PC-3 (cell line): ENCODE data around the gene ALG2. TPM values are rescaled to one million over a fixed set of nuclear protein-coding genes. Genes with fewer than 3 reads are reported as not detected.

ENCODE experiments used
- ATAC-seq: fragments of 200-7000 bp; cut with Tn5 transposase; 2 replicates; pipeline ENCODE4 v1.9.1; 2020; ENCODE audit warnings: mild to moderate bottlenecking, moderate library complexity
- BruUV-seq: library from RNA; stranded (reverse); fragments of 400-500 nt; replicated peaks from 2 replicates; lab custom pipeline; 2021; lab: Mats Ljungman, UMichigan
- CTCF ChIA-PET: fragments of 300-600 bp; sonication (Branson Sonifier 250); formaldehyde crosslinking; loops from one replicate; lab custom pipeline; 2022; ENCODE audit warnings: antibody characterized with exemption; lab: Charles Lee
- POLR2A ChIA-PET: fragments of 300-600 bp; sonication (Branson Sonifier 250); formaldehyde crosslinking; loops from one replicate; lab custom pipeline; 2022; ENCODE audit warnings: antibody characterized with exemption; ENCODE audit not compliant: unreplicated experiment; lab: Charles Lee
- DNase-seq: peaks from one replicate; pipeline ENCODE4 v3.0.0-alpha.2; 2015
- H2AFZ ChIP-seq: fragments of 300-600 bp; sonication (generic); 2 replicates; pipeline ENCODE4 v1.6.0; 2016; ENCODE audit warnings: antibody characterized with exemption, low read length
- H3F3A ChIP-seq: fragments of 300-600 bp; sonication (generic); one replicate; pipeline ENCODE4 v1.6.0; 2017; ENCODE audit warnings: antibody characterized with exemption, low read length, control low read depth, mild to moderate bottlenecking; ENCODE audit not compliant: unreplicated experiment
- H3K27ac ChIP-seq: fragments of 300-600 bp; sonication (generic); 2 replicates; pipeline ENCODE4 v1.5.1; 2016; ENCODE audit warnings: mild to moderate bottlenecking, low read length
- H3K27me3 ChIP-seq: fragments of 300-600 bp; sonication (generic); 2 replicates; pipeline ENCODE4 v1.6.1; 2016; ENCODE audit warnings: low read length, mixed read lengths
- H3K36me3 ChIP-seq: fragments of 300-600 bp; sonication (generic); 2 replicates; pipeline ENCODE4 v1.6.1; 2016; ENCODE audit warnings: low read depth, mixed run types, low read length, mixed read lengths
- H3K4me1 ChIP-seq: fragments of 300-600 bp; sonication (generic); 2 replicates; pipeline ENCODE4 v1.5.1; 2016; ENCODE audit warnings: low read length; ENCODE audit not compliant: insufficient read depth
- H3K4me2 ChIP-seq: fragments of 300-600 bp; sonication (generic); 2 replicates; pipeline ENCODE4 v1.6.0; 2016; ENCODE audit warnings: low read length
- H3K4me3 ChIP-seq: fragments of 300-600 bp; sonication (generic); 2 replicates; pipeline ENCODE4 v1.5.1; 2016; ENCODE audit warnings: mild to moderate bottlenecking, low read length, mixed read lengths
- H3K79me2 ChIP-seq: fragments of 300-600 bp; sonication (generic); 2 replicates; pipeline ENCODE4 v1.6.1; 2017; ENCODE audit warnings: low read length, mixed read lengths
- H3K9ac ChIP-seq: fragments of 300-600 bp; sonication (generic); 2 replicates; pipeline ENCODE4 v1.6.0; 2016; ENCODE audit warnings: mild to moderate bottlenecking, low read length
- H3K9me2 ChIP-seq: fragments of 300-600 bp; sonication (generic); replicated peaks from 2 replicates; pipeline ENCODE4 v1.6.1; 2016; ENCODE audit warnings: mixed run types, low read length, mixed read lengths
- H3K9me3 ChIP-seq: fragments of 300-600 bp; sonication (generic); 2 replicates; pipeline ENCODE4 v1.6.1; 2016; ENCODE audit warnings: low read length, mixed read lengths
- H4K20me1 ChIP-seq: fragments of 300-600 bp; sonication (generic); 2 replicates; pipeline ENCODE4 v1.6.1; 2016; ENCODE audit warnings: low read length, mixed read lengths
- EZH2 ChIP-seq: fragments of 300-600 bp; sonication (generic); IDR thresholded peaks from one replicate; pipeline ENCODE4 v1.6.1; 2017; ENCODE audit warnings: antibody characterized with exemption, mild to moderate bottlenecking, low read length; ENCODE audit not compliant: unreplicated experiment
- EZH2phosphoT487 ChIP-seq: fragments of 300-600 bp; sonication (generic); IDR thresholded peaks from 2 replicates; pipeline ENCODE4 v1.6.1; 2018; ENCODE audit warnings: mild to moderate bottlenecking, antibody characterized with exemption, low read length, borderline replicate concordance
- intact Hi-C: fragments of 100-400 bp; cut with micrococcal nuclease; formaldehyde crosslinking; loops from 2 replicates; pipeline ENCODE4 v1.9.0; 2023
- total RNA-seq: library from RNA; depleted of rRNA; stranded (reverse); fragments of >200 nt; gene quantifications from 2 replicates; pipeline ENCODE4 v1.2.3, GENCODE V29; 2014
- TF ChIP-seq, protein P1 (sequence below): fragments of 300-600 bp; sonication (generic); conservative IDR thresholded peaks from 2 replicates; pipeline ENCODE4 v1.5.1; 2017; ENCODE audit warnings: antibody characterized with exemption, low read depth, mild to moderate bottlenecking, low read length

ALG2 gene
- total RNA-seq, 1 experiment from 2014 or later: 33.2 TPM

DNA sequence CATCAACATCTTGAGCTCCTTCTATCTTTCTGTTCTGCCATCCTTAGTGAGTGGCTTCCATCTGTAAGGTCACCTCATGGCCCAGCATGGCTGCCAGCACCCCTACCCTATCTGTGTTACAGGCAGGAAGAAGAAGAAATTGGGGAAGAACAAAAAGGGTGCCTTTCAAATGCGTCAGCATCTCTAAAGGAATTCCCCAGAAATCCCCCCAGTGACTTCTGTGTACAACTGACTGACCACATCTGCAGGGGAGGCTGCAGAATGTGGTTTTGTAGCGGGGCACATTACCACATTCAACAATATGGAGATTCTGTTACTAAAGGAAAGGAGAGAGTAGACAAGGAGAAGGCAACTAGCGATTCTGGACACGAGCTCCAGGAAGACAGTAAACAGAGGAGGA, 40.1 kb downstream of the ALG2 start:
- Histone ChIP-seq H2AFZ (no peak overlapping the region), H3K4me2 (no peak overlapping the region), H3K36me3 (no peaks in the 10 kb centered on the region; the same call in 1 of the 2 replicates), H3K9ac (no peak overlapping the region), H3K4me3 (no peak overlapping the region), H3K79me2 (no peaks in the 10 kb centered on the region), H4K20me1 (no peaks in the 10 kb centered on the region), H3K9me3 (no peaks in the 10 kb centered on the region), H3F3A (no peaks in the 10 kb centered on the region), H3K27ac (no peak overlapping the region), H3K27me3 (no peaks in the 10 kb centered on the region), H3K9me2 (no peaks in the 10 kb centered on the region), H3K4me1 (0 out of 2 replicates have a peak, but pooled peaks cover 5% of the 10 kb centered on the region)
- intact Hi-C loops: no loop called here
- ATAC-seq: no peak
- no TSS peak for BruUV-seq
- CTCF ChIA-PET: no interaction called here
- DNase-seq: no peak
- POLR2A ChIA-PET: no interaction called here
- TF ChIP-seq, protein P1, sequence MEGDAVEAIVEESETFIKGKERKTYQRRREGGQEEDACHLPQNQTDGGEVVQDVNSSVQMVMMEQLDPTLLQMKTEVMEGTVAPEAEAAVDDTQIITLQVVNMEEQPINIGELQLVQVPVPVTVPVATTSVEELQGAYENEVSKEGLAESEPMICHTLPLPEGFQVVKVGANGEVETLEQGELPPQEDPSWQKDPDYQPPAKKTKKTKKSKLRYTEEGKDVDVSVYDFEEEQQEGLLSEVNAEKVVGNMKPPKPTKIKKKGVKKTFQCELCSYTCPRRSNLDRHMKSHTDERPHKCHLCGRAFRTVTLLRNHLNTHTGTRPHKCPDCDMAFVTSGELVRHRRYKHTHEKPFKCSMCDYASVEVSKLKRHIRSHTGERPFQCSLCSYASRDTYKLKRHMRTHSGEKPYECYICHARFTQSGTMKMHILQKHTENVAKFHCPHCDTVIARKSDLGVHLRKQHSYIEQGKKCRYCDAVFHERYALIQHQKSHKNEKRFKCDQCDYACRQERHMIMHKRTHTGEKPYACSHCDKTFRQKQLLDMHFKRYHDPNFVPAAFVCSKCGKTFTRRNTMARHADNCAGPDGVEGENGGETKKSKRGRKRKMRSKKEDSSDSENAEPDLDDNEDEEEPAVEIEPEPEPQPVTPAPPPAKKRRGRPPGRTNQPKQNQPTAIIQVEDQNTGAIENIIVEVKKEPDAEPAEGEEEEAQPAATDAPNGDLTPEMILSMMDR: no peak
- TF ChIP-seq EZH2phosphoT487 (no peak), EZH2 (no peak)

DNA sequence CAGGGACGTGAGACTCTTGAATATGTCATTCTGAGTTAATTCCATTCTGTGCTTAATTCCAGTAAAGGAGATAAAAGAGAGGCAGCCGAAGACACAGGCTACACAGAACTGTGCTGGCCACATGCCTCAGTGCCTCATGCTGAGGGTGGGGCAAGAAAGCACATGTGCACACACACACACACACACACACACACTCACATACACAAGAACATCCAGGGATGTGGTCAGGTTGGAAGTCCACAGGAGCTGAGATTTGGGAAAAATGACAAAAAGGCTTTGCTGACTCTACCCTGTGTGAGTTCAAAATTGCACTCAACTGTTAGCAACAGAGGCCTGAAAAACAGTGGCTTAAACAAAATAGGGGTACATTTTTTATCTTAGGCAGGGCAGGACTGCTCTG, 40.5 kb downstream of the ALG2 start:
- ATAC-seq: no peak
- Histone ChIP-seq H3K4me2 (no peak overlapping the region), H3K9ac (no peak overlapping the region), H3K4me3 (no peak overlapping the region), H3K27ac (no peak overlapping the region), H4K20me1 (no peaks in the 10 kb centered on the region), H2AFZ (no peak overlapping the region), H3K36me3 (no peaks in the 10 kb centered on the region; the same call in 1 of the 2 replicates), H3K9me3 (no peaks in the 10 kb centered on the region), H3K27me3 (no peaks in the 10 kb centered on the region), H3K79me2 (no peaks in the 10 kb centered on the region), H3F3A (no peaks in the 10 kb centered on the region), H3K4me1 (0 out of 2 replicates have a peak, but pooled peaks cover 5% of the 10 kb centered on the region), H3K9me2 (no peaks in the 10 kb centered on the region)
- CTCF ChIA-PET: no interaction called here
- BruUV-seq: no TSS peak
- intact Hi-C loops: no loop called here
- TF ChIP-seq EZH2phosphoT487 (no peak), EZH2 (no peak)
- TF ChIP-seq, protein P1: no peak
- no peak for DNase-seq
- POLR2A ChIA-PET: no interaction called here

DNA sequence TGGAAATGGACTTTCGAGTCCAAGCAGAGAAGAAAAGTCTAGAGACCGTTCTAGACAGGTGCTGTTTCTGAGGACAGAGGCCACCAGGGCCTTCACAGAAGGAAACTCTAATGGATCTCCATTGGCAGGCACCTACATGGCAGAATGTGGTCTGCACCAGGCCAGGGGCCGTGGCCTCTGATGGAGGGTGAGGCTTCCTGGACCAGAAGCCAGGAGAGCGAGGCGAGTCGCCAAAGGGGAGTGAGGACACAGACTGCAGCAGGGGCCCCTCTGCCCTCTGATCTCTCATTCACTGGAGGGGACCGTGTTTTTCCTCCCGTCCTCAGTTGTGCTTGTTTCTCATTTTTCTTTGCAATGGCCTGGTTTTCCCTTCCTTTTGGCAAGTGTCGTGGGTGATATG, 41.1 kb downstream of the ALG2 start:
- Histone ChIP-seq H3K36me3 (no peaks in the 10 kb centered on the region; the same call in 1 of the 2 replicates), H3K9me3 (no peaks in the 10 kb centered on the region), H4K20me1 (no peaks in the 10 kb centered on the region), H2AFZ (no peak overlapping the region), H3K27me3 (no peaks in the 10 kb centered on the region), H3K9ac (no peak overlapping the region), H3K27ac (no peak overlapping the region), H3K4me3 (no peak overlapping the region), H3K79me2 (no peaks in the 10 kb centered on the region), H3K9me2 (no peaks in the 10 kb centered on the region), H3K4me2 (no peak overlapping the region), H3K4me1 (0 out of 2 replicates have a peak, but pooled peaks cover 5% of the 10 kb centered on the region), H3F3A (no peaks in the 10 kb centered on the region)
- ATAC-seq (no peak), DNase-seq (no peak)
- BruUV-seq: no TSS peak
- ChIA-PET POLR2A (no interaction called here), CTCF (no interaction called here)
- intact Hi-C loops: no loop called here
- TF ChIP-seq, protein P1: no peak
- no peak for TF ChIP-seq EZH2
- no peak for TF ChIP-seq EZH2phosphoT487
